Spleen (tissue), 11 donors: ENCODE results near the gene ZNF77. TPM values are rescaled to one million over a fixed set of nuclear protein-coding genes. Genes with fewer than 3 reads are reported as not detected.
"Not testable (repeated sequence)": the region's sequence is repeated elsewhere in the genome, so short reads cannot be mapped to it uniquely, and the experiment has no call there.

Experiments
- DNase-seq: peaks from one replicate; pipeline ENCODE4 v3.0.0-alpha.2; 2020
- H3K27ac ChIP-seq, 8 donors: fragments of 200-600 bp; sonication (generic) in 7 of 8; 1 replicate in 4 of 8; 2 replicates in 4 of 8; pipeline versions ENCODE4 v1.5.0 to v1.8.0; 2016 to 2021; ENCODE audit warnings: inconsistent platforms in 4 of 8, mild to moderate bottlenecking in 4 of 8, moderate library complexity in 1 of 8
- H3K27me3 ChIP-seq, 7 donors: fragments of 200-600 bp; sonication (generic) in 6 of 7; replicated peaks in 1 of 7; 1 replicate in 4 of 7; 2 replicates in 3 of 7; pipeline versions ENCODE4 v1.5.0 to v1.8.0; 2016 to 2021; ENCODE audit warnings: inconsistent platforms in 3 of 7, mild to moderate bottlenecking in 1 of 7
- H3K36me3 ChIP-seq, 6 donors: fragments of 200-600 bp; sonication (generic) in 5 of 6; 1 replicate in 4 of 6; 2 replicates in 2 of 6; pipeline versions ENCODE4 v1.5.0 to v1.8.0; 2016 to 2021; ENCODE audit warnings: inconsistent platforms in 2 of 6
- H3K4me1 ChIP-seq, 6 donors: fragments of 200-600 bp; sonication (generic) in 5 of 6; 1 replicate in 3 of 6; 2 replicates in 3 of 6; pipeline versions ENCODE4 v1.5.0 to v1.8.0; 2016 to 2021; ENCODE audit warnings: inconsistent platforms in 3 of 6
- H3K4me3 ChIP-seq, 8 donors: fragments of 200-600 bp; sonication (generic) in 7 of 8; 1 replicate in 4 of 8; 2 replicates in 4 of 8; pipeline versions ENCODE4 v1.5.0 to v1.8.0; 2016 to 2021; ENCODE audit warnings: inconsistent platforms in 4 of 8, mild to moderate bottlenecking in 4 of 8, moderate library complexity in 2 of 8
- H3K9me3 ChIP-seq, 8 donors: fragments of 200-600 bp; sonication (generic) in 7 of 8; 1 replicate in 4 of 8; 2 replicates in 4 of 8; pipeline versions ENCODE4 v1.5.0 to v1.8.0; 2016 to 2021; ENCODE audit warnings: inconsistent platforms in 4 of 8
- CTCF ChIP-seq, 11 experiments: fragments of 200-600 bp in 7 of 11; fragments of 450-650 bp in 4 of 11; sonication (generic) in 4 of 11; IDR thresholded peaks in 8 of 11; conservative IDR thresholded peaks in 3 of 11; 1 replicate in 7 of 11; 2 replicates in 4 of 11; pipeline versions ENCODE4 v1.4.0 to v1.8.0; 2016 to 2021; ENCODE audit warnings: antibody characterized with exemption in 11 of 11, inconsistent platforms in 4 of 11, mild to moderate bottlenecking in 1 of 11
- POLR2A ChIP-seq, 3 donors: fragments of 450-650 bp; IDR thresholded peaks; one replicate each; pipeline ENCODE4 v1.5.1; 2017; ENCODE audit warnings: antibody characterized with exemption in 3 of 3, mild to moderate bottlenecking in 1 of 3
- POLR2AphosphoS5 ChIP-seq, 3 donors: sonication (generic); formaldehyde crosslinking; IDR thresholded peaks; one replicate each; pipeline ENCODE4 v1.5.1; 2017; ENCODE audit warnings: antibody characterized with exemption in 3 of 3
- WGBS, 5 donors: extraction: QIAGEN DNeasy Blood & Tissue Kit in 3 of 5; methylation state at CpG; one replicate each; pipeline versions ENCODE4 v1.1.5 to v1.1.7; 2013 to 2018; 5-methylcytosine and 5-hydroxymethylcytosine counted together
- intact Hi-C: fragments of 100-400 bp; cut with DNase I; formaldehyde crosslinking; loops from one replicate; pipeline ENCODE4 v1.15.0; 2023; ENCODE audit warnings: low total_unique reads
- polyA plus RNA-seq, 3 donors: library from polyadenylated mRNA; stranded (reverse); fragments of 200-250 nt; gene quantifications; one replicate each; pipeline ENCODE4 v1.2.1, GENCODE V29; 2013
- total RNA-seq, 7 donors: library from RNA; depleted of rRNA in 3 of 7; stranded (reverse); fragments of >200 nt in 3 of 7; fragmentation: NEBNext Ultra II Directional in 4 of 7; extraction: Animal tissue kit (Norgen Biotek cat#: 25700) in 4 of 7; gene quantifications; one replicate each; pipeline versions ENCODE4 v1.1.0 to v1.2.1, GENCODE V29; 2016 to 2021
- donor health status: healthy with polysubstance abuse.
- donor health status: DM: no; HTN: no; CAD: no; lungs with moderate emphysema.
- donor health status: DM: no; HTN: no; CAD: no.
- donor health status: Bipolar disorder and iron deficiency.
- donor health status: healthy.
- donor health status: DM: no; HTN: no; CAD: no.
- donor health status: DM: yes; HTN: yes; CAD: no.

ZNF77 gene
- total and polyA plus RNA-seq, 10 donors: 2.2 to 7.5 (median 4.3) TPM

DNA sequence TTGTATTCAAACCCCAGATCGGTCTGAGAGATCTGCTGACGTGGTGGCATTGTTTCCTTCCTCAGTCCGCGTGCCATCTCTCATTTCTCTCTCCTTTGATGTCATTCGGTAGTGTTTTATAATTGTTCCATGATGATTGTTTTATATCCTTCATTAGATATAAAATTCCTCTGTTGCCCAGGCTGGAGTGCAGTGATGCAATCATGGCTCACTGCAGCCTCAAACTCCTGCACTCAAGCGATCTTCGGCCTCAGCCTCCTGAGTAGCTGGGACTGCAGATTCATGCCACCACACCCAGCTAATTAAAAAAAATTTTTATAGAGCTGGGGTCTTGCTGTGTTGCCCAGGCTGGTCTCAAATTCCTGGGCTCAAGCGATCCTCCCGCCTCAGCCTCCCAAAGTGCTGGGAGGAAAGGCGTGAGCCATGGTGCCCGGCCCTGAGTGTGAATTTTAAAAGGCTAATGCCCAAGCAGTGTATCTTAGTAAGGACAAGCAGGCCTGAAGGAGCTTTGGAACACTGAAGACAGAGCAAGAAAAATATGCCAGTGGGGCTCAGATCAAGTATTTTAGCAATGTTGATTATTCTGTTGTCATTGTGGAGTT, 38.8 kb downstream of the ZNF77 start:
- Histone ChIP-seq H3K27me3 (no peaks in the 10 kb centered on the region), H3K36me3 (no peaks in the 10 kb centered on the region), H3K27ac (no peak overlapping the region), H3K9me3 (no peaks in the 10 kb centered on the region), H3K4me1 (peaks cover 4 to 20% (median 9%) of the 10 kb centered on the region in 6 donors), H3K4me3 (no peak overlapping the region)
- DNase-seq: no peak
- TF ChIP-seq CTCF (IDR thresholded peaks at IDR 0.05 in 8 of 11, conservative IDR thresholded peaks at IDR 0.05 in 3 of 11) (no peak), POLR2AphosphoS5 (IDR thresholded peaks at IDR 0.05) (no peak), POLR2A (IDR thresholded peaks at IDR 0.05) (no peak)
- intact Hi-C loops: no loop called here
- WGBS, 5 donors: 78 to 87% (median 78%) methylated on average over 11 of the region's 11 CpGs

DNA sequence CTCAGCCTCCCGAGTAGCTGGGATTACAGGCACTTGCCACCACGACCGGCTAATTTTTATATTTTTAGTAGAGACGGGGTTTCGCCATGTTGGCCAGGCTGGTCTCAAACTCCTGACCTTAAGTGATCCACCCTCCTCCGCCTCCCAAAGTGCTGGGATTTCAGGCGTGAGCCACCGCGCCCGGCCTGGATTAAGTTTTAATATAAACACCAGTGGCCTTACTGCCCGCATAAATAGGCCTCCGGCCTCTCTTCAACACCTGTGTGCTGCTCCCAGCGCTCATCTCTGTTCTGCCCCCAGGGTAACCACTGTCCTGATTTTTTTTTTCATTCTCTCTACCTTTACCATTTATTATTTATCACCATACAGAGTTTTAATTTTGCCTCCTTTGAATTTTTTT, 41.4 kb downstream of the ZNF77 start:
- H3K27me3 ChIP-seq, H3K36me3 ChIP-seq, H3K9me3 ChIP-seq, H3K4me3 ChIP-seq, DNase-seq, H3K27ac ChIP-seq, intact Hi-C loops: not testable (repeated sequence)
- peaks cover 4 to 23% (median 10%) of the 10 kb centered on the region in 6 donors for H3K4me1 ChIP-seq
- 91 to 95% (median 92%) methylated on average over 13 of the region's 13 CpGs for WGBS, 5 donors

DNA sequence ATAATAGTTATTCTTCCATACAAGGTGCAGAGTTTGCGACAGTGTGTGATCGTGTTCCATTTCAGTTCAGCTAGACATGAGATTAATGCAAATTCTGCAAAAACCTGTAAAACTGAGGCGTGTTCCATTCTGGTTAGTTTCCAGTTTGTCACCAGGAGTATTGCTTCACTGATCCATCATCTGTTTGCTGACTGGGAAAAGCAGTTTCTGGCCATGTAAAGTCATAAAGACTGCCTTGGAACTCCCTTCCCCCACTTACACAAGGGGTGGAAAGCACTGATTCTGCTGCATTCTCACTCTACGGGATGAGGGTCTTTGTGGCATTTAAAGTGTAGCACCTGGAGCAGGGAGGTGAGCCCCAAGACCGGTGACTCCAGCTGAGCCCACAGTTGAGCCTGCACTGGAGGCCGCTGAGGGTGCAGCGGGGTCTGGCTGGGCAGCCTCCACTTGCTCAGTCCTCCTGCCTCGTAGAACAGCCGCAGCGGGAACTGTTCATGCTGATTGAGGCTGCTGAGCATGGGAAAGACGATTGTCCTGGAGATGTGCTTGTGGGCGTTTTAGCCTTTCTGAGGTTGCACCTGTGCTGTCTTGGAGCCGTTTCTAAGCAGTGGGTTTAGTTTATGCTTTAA, 42.1 kb downstream of the ZNF77 start:
- intact Hi-C loops: no loop called here
- TF ChIP-seq POLR2AphosphoS5 (IDR thresholded peaks at IDR 0.05) (no peak), CTCF (IDR thresholded peaks at IDR 0.05 in 8 of 11, conservative IDR thresholded peaks at IDR 0.05 in 3 of 11) (no peak), POLR2A (IDR thresholded peaks at IDR 0.05) (no peak)
- WGBS, 5 donors: 85 to 92% (median 88%) methylated on average over 12 to 13 of the region's 13 CpGs
- Histone ChIP-seq H3K4me1 (peaks cover 4 to 23% (median 10%) of the 10 kb centered on the region in 6 donors), H3K27ac (no peak overlapping the region), H3K27me3 (no peaks in the 10 kb centered on the region), H3K4me3 (no peak overlapping the region), H3K36me3 (no peaks in the 10 kb centered on the region), H3K9me3 (peaks cover 0 to 3% (median 0%) of the 10 kb centered on the region in 8 donors)
- DNase-seq: no peak

DNA sequence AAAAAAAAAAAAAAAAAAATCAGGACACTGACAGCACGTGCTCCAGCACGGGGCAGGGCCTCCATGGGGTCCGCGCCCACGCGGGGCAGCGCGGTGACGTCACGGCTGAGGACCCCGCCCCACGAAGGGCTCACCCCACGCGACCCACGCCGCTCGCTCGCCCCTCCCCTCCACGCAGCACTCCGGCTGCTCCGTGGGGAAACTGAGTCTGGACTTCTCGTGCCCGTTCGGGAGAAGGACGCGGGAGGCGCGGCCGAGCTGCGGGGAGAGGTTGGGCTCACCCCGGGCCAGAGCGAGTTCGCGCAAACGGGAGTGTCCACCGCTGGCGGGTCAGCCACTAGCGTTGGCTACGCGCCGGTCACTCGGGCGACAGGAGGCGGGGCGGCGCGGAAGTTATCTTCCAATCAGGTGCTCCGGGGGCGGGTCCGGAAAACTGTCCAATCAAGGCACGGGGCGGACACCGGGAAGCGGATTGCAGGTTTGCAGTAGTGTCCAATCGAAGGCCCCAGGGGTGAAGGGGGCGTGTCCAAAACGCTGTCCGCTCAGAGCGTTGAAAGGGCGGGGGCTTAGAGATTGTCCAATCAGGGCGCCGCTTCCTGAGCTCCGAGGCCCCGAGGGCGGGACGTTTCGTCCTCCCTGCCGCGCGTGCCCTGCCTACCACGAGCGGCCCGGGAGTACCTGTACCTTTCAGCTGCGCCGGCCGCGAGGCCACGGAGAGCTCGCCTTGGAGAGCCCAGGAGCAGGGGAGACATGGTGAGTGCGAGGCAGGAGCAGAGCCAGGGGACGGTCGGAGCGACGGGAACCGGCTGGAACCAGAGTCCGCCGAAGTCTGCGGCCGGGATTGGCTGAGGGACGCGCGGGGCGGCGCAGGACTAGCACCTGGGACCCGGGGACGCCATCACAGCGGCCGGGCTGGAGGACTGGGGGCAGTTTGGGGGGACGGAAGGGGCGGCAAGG, 44.2 kb downstream of the ZNF77 start, which contains the start of gene ZNF57:
ZNF57 (plus strand) TSS at position 633 of the 957 bp plus-strand sequence; CDS start at position 751, 118 bp downstream.
- peak; percentile 98 for DNase-seq
- peaks cover 5 to 21% (median 16%) of the 10 kb centered on the region in 8 donors for H3K9me3 ChIP-seq
- peak within 1 kb of the TSS; percentile 67 to 97 (median 84) for H3K4me3 ChIP-seq
- peak in 1 of 11 experiments; percentile 36 for TF ChIP-seq CTCF (IDR thresholded peaks at IDR 0.05 in 8 of 11, conservative IDR thresholded peaks at IDR 0.05 in 3 of 11)
- peak; percentile 56 to 81 (median 78) for TF ChIP-seq POLR2AphosphoS5 (IDR thresholded peaks at IDR 0.05)
- TF ChIP-seq POLR2A (IDR thresholded peaks at IDR 0.05): peak in 2 of 3 donors; percentile 17 to 22
- WGBS, 5 donors: 0 to 1% (median 1%) methylated on average over 57 to 100 of the region's 100 CpGs
- H3K27ac ChIP-seq: peak within 1 kb of the TSS; percentile 66 to 90 (median 82)
- H3K36me3 ChIP-seq: no peaks in the 10 kb centered on the region
- intact Hi-C loops: no loop called here
- peaks cover 4 to 23% (median 10%) of the 10 kb centered on the region in 6 donors for H3K4me1 ChIP-seq
- H3K27me3 ChIP-seq: no peaks in the 10 kb centered on the region
